Measurements from ENCODE around the gene ANKRD35. TPM values are rescaled to one million over a fixed set of nuclear protein-coding genes. Genes with fewer than 3 reads are reported as not detected.

The ANKRD35 gene
- total RNA-seq, 1 experiment from 2014 or later = 0.34 TPM

- peaks cover 6% of the 10 kb centered on the region for H3K36me3 Mint-ChIP-seq (ENCODE audit: insufficient read depth, unreplicated experiment)
- Histone ChIP-seq H3K27me3 (replicated peaks; ENCODE audit: control insufficient read depth, insufficient read depth, low read length) (no peaks in the 10 kb centered on the region), H3K36me3 (ENCODE audit: control insufficient read depth, insufficient read depth, low read length) (no peaks in the 10 kb centered on the region), H3K4me1 (no peaks in the 10 kb centered on the region), H3K4me3 (ENCODE audit: low read depth, low read length) (peak overlapping the region; percentile 76), H3K9me3 (no peaks in the 10 kb centered on the region)
- no peaks in the 10 kb centered on the region for H3K27me3 Mint-ChIP-seq (ENCODE audit: insufficient read depth, unreplicated experiment)
- ChIA-PET CTCF (no interaction called here), POLR2A (no interaction called here)
- no peaks in the 10 kb centered on the region for H3K9me3 Mint-ChIP-seq (ENCODE audit: unreplicated experiment)
- DNase-seq = no peak
- H3K27ac Mint-ChIP-seq (ENCODE audit: unreplicated experiment) = peak overlapping the region; percentile 79
- intact Hi-C loops (cut with micrococcal nuclease; ENCODE audit: unreplicated experiment) = no loop called here
- no TSS peak for BruUV-seq (replicated peaks)
- H3K4me1 Mint-ChIP-seq (ENCODE audit: low read depth, unreplicated experiment) = peaks cover 7% of the 10 kb centered on the region
- peak overlapping the region; percentile 94 for H3K4me3 Mint-ChIP-seq (ENCODE audit: unreplicated experiment)
- no peak for TF ChIP-seq CTCF (IDR thresholded peaks at IDR 0.05; ENCODE audit: insufficient read depth in 1 of 2, low read depth in 1 of 2, low read length in 1 of 2, severe bottlenecking in 1 of 2, unreplicated experiment in 1 of 2)
Observed at GRCh38 chr1:145917595-145917994, 31.9 kb upstream of the ANKRD35 start.

- H3K4me1 ChIP-seq = no peaks in the 10 kb centered on the region
- ChIA-PET POLR2A (no interaction called here), CTCF (interaction anchor here (0.6 kb wide), 1 partner anchor 18 kb away, joined by 4 read pairs; no protein-coding TSS in a partner anchor)
- TF ChIP-seq CTCF (IDR thresholded peaks at IDR 0.05; ENCODE audit: insufficient read depth in 1 of 2, low read depth in 1 of 2, low read length in 1 of 2, severe bottlenecking in 1 of 2, unreplicated experiment in 1 of 2) = no peak
- DNase-seq = no peak
- H3K9me3 ChIP-seq = no peaks in the 10 kb centered on the region
- Mint-ChIP-seq H3K27me3 (ENCODE audit: insufficient read depth, unreplicated experiment) (no peaks in the 10 kb centered on the region), H3K4me1 (ENCODE audit: low read depth, unreplicated experiment) (peaks cover 7% of the 10 kb centered on the region), H3K36me3 (ENCODE audit: insufficient read depth, unreplicated experiment) (peaks cover 6% of the 10 kb centered on the region), H3K9me3 (ENCODE audit: unreplicated experiment) (no peaks in the 10 kb centered on the region), H3K4me3 (ENCODE audit: unreplicated experiment) (peak overlapping the region; percentile 94), H3K27ac (ENCODE audit: unreplicated experiment) (no peak overlapping the region)
- no peaks in the 10 kb centered on the region for H3K27me3 ChIP-seq (replicated peaks; ENCODE audit: control insufficient read depth, insufficient read depth, low read length)
- no peak overlapping the region for H3K4me3 ChIP-seq (ENCODE audit: low read depth, low read length)
- intact Hi-C loops (cut with micrococcal nuclease; ENCODE audit: unreplicated experiment) = no loop called here
- no TSS peak for BruUV-seq (replicated peaks)
- no peaks in the 10 kb centered on the region for H3K36me3 ChIP-seq (ENCODE audit: control insufficient read depth, insufficient read depth, low read length)
Observed at GRCh38 chr1:145916745-145917144, 31.1 kb upstream of the ANKRD35 start.

GRCh38 chr1:145912128-145912641 is 26.5 kb upstream of the ANKRD35 start:
- H3K4me3 ChIP-seq (ENCODE audit: low read depth, low read length) = no peak overlapping the region
- intact Hi-C loops (cut with micrococcal nuclease; ENCODE audit: unreplicated experiment) = no loop called here
- H3K27me3 Mint-ChIP-seq (ENCODE audit: insufficient read depth, unreplicated experiment) = no peaks in the 10 kb centered on the region
- H3K4me3 Mint-ChIP-seq (ENCODE audit: unreplicated experiment) = no peak overlapping the region
- no peaks in the 10 kb centered on the region for H3K36me3 ChIP-seq (ENCODE audit: control insufficient read depth, insufficient read depth, low read length)
- BruUV-seq (replicated peaks) = no TSS peak
- ChIA-PET POLR2A (no interaction called here), CTCF (interaction anchor here (1.8 kb wide), 1 partner anchor 20 kb away, joined by 10 read pairs; no protein-coding TSS in a partner anchor)
- DNase-seq = no peak
- no peaks in the 10 kb centered on the region for H3K4me1 Mint-ChIP-seq (ENCODE audit: low read depth, unreplicated experiment)
- H3K9me3 ChIP-seq = no peaks in the 10 kb centered on the region
- H3K27ac Mint-ChIP-seq (ENCODE audit: unreplicated experiment) = no peak overlapping the region
- H3K27me3 ChIP-seq (replicated peaks; ENCODE audit: control insufficient read depth, insufficient read depth, low read length) = no peaks in the 10 kb centered on the region
- H3K36me3 Mint-ChIP-seq (ENCODE audit: insufficient read depth, unreplicated experiment) = no peaks in the 10 kb centered on the region
- H3K4me1 ChIP-seq = no peaks in the 10 kb centered on the region
- no peak for TF ChIP-seq CTCF (IDR thresholded peaks at IDR 0.05; ENCODE audit: insufficient read depth in 1 of 2, low read depth in 1 of 2, low read length in 1 of 2, severe bottlenecking in 1 of 2, unreplicated experiment in 1 of 2)
- no peaks in the 10 kb centered on the region for H3K9me3 Mint-ChIP-seq (ENCODE audit: unreplicated experiment)

All from Caco-2 (cell line).